Measurements from ENCODE around the gene ELOB.

The ELOB gene

GRCh38 chr16:2728034-2728433 lies 49.0 kb downstream of the ELOB start:
- POLR2A ChIA-PET, result no interaction called here
- no peak for TF ChIP-seq ZNF292 (tag by site-specific recombination; IDR thresholded peaks at IDR 0.05; ENCODE audit: borderline replicate concordance, low read depth)
- no peak for TF ChIP-seq ZNF140 (tag by site-specific recombination; IDR thresholded peaks at IDR 0.05)
- TF ChIP-seq ZBTB44 (tag by site-specific recombination; IDR thresholded peaks at IDR 0.05), result no peak
- TF ChIP-seq SCRT2 (tag by site-specific recombination; IDR thresholded peaks at IDR 0.05), result no peak
- TF ChIP-seq ZNF624 (tag by site-specific recombination; IDR thresholded peaks at IDR 0.05), result no peak
- TF ChIP-seq HOXD13 (CRISPR knock-in tag; IDR thresholded peaks at IDR 0.05; ENCODE audit: borderline replicate concordance), result no peak
- no peak for TF ChIP-seq ZNF311 (tag by site-specific recombination; IDR thresholded peaks at IDR 0.05; ENCODE audit: borderline replicate concordance)
- TF ChIP-seq ZIC2 (tag by site-specific recombination; IDR thresholded peaks at IDR 0.05), result no peak
- no peak for TF ChIP-seq ZBTB11 (tag by site-specific recombination; conservative IDR thresholded peaks at IDR 0.05; ENCODE audit: low read depth)
- TF ChIP-seq ZNF280C (tag by site-specific recombination; IDR thresholded peaks at IDR 0.05), result no peak
- TF ChIP-seq KLF1 (tag by site-specific recombination; IDR thresholded peaks at IDR 0.05), result no peak
- no peak for TF ChIP-seq ZNF768 (tag by site-specific recombination; IDR thresholded peaks at IDR 0.05)
- TF ChIP-seq ZNF221 (tag by site-specific recombination; IDR thresholded peaks at IDR 0.05; ENCODE audit: borderline replicate concordance), result no peak
- no peak for TF ChIP-seq ZNF148 (tag by site-specific recombination; IDR thresholded peaks at IDR 0.05; ENCODE audit: borderline replicate concordance)
- Histone ChIP-seq H3K36me3 (ENCODE audit: control insufficient read depth in 2 of 2, insufficient read depth in 1 of 2, low read length in 2 of 2) (no peaks in the 10 kb centered on the region), H3K27ac (ENCODE audit: extremely low read depth, low read depth, low read length) (no peak overlapping the region), H3K4me1 (ENCODE audit: control insufficient read depth, insufficient read depth, low read length) (no peaks in the 10 kb centered on the region), H3K9me3 (ENCODE audit: control insufficient read depth, insufficient read depth, low read depth, low read length) (no peaks in the 10 kb centered on the region), H3K4me3 (ENCODE audit: low read depth, low read length) (no peak overlapping the region)
- CTCF ChIA-PET, result no interaction called here

GRCh38 chr16:2726923-2727322 lies 50.2 kb downstream of the ELOB start:
- ChIA-PET CTCF (interaction anchor here (0.8 kb wide), 1 partner anchor 199 kb away, joined by 3 read pairs; no protein-coding TSS in a partner anchor), POLR2A (no interaction called here)
- TF ChIP-seq ZFHX2 (tag by site-specific recombination; conservative IDR thresholded peaks at IDR 0.05) (peak; percentile 39), ZNF529 (tag by site-specific recombination; IDR thresholded peaks at IDR 0.05; ENCODE audit: insufficient replicate concordance) (no peak)

More at GRCh38 chr16:2726923-2727322, 50.2 kb downstream of the ELOB start:
- Histone ChIP-seq H3K9me3 (ENCODE audit: control insufficient read depth, insufficient read depth, low read depth, low read length) (no peaks in the 10 kb centered on the region), H3K36me3 (ENCODE audit: control insufficient read depth in 2 of 2, insufficient read depth in 1 of 2, low read length in 2 of 2) (no peaks in the 10 kb centered on the region), H3K4me1 (ENCODE audit: control insufficient read depth, insufficient read depth, low read length) (no peaks in the 10 kb centered on the region), H3K27ac (ENCODE audit: extremely low read depth, low read depth, low read length) (no peak overlapping the region), H3K4me3 (ENCODE audit: low read depth, low read length) (no peak overlapping the region)
